RKO (cell line): Measurements from ENCODE around the gene SPINT1.
A peak's percentile ranks its signal among the peaks of the same experiment; 100 is the strongest.

Experiments
- DNase-seq: peaks from one replicate; pipeline ENCODE4 v3.0.0-alpha.2; 2016; ENCODE audit warnings: low spot score

The SPINT1 gene

DNA sequence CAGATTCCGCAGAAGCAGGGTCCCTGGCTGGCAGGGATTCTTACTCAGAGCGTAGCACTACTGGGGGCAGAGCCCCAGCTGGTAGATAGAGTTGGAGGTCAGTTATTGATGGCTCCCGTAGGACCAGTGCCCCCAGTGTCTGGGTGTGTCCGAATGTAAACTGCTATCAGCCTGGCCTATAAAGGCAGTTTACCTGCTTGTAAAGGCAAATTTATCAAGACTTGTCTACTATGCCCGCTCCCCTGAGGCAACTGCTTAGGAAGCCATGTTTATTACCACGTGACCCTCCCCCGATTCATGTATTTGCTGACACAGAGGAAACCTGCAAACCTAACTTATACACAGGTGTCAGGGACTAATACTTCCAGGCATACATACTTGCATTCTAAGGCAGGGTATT, 14.7 kb upstream of the SPINT1 start:
- DNase-seq: no peak

GRCh38 chr15:40830884-40831283, 13.0 kb upstream of the SPINT1 start:
- no peak for DNase-seq

GRCh38 chr15:40831861-40832260, 12.0 kb upstream of the SPINT1 start:
- no peak for DNase-seq

- DNase-seq: no peak
Observed at GRCh38 chr15:40832903-40833302, 10.9 kb upstream of the SPINT1 start.

DNA sequence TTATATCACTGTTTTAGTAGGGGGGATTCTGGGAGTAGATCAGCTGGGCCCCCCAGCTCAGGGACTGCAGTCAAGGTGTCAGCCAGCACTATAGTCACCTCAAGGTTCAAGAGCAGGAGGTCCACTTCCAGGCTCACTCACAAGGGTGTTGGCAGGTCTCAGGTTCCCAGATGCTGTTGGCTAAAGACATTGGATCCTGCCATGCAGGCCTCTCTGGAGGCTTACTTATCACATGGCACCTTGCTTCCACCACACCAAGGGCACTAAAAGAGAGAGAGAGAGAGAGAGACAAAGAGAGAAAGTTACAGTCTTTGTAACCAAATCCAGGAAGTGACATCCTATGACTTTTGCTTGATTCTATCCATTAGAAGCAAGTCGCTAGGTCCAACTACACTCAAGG, 7.8 kb upstream of the SPINT1 start:
- DNase-seq: no peak

GRCh38 chr15:40838756-40839155, 5.1 kb upstream of the SPINT1 start:
- DNase-seq: no peak

DNA sequence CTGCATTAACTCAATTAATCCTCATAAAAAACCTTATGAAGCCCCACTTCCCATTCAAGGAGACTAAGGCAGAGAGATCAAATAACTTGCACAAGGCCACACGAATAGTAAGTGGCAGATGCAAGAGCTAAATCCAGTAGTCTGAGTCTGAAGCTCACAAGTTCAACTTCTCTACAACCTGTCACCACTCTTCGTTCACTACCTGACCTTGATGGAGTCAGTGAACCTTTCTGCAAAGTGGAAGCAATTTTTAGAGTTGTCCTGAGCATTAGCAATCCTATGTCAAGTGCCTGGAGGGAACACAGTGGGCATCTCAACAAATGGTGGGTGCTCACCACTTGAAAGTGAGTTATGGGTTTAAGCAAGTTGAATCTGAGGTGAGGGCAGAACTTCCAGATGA, 2.1 kb upstream of the SPINT1 start:
- no peak for DNase-seq

GRCh38 chr15:40843261-40843884, 475 bp upstream of the SPINT1 start:
- DNase-seq: no peak

- peak; percentile 54 for DNase-seq
Observed at GRCh38 chr15:40844696-40845030, 815 bp downstream of the SPINT1 start.

- peak; percentile 17 for DNase-seq
Observed at GRCh38 chr15:40845036-40845435, 1.2 kb downstream of the SPINT1 start.

DNA sequence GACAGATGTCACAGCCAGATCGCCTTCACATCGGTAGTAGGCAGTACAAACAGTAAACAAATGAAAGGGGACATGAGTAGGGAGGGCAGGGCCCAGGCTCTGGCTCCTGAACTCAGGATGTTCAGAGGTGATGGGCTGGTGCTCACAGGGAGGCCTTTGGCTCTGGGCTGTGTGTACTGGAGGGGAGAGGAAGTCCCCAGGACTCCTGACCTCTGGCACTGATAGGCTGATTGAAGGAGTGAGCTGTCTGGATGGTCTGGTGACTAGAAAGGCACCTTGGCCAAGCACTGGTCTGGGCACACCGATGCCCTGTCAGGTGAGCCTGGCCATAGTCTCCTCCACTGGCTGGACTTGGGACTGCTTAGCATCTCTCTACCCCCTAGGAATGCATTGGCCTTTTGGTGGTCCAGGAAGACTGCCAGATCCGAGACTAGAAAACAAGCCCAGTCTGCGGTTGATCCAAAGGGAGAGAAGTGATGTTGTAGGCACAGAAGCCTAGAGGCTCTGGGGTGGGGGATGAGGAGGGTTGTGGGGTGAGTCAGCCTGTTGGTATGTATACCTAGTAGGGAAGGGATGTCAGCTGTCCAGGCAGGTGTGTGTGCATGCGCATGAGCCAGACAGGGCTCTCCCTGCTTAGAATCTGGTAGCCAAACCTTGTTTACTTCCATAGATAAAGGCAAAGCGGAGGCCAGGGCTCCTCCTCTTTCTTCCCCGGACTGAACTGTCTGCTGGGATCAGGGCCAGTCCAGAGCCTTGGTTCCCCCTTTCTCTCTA, 1.9 kb downstream of the SPINT1 start:
- DNase-seq: no peak

GRCh38 chr15:40846841-40847222, 3.0 kb downstream of the SPINT1 start:
- no peak for DNase-seq

GRCh38 chr15:40847223-40847961, 3.5 kb downstream of the SPINT1 start:
- peak; percentile 30 for DNase-seq

GRCh38 chr15:40850576-40851112, 6.8 kb downstream of the SPINT1 start:
- no peak for DNase-seq

DNA sequence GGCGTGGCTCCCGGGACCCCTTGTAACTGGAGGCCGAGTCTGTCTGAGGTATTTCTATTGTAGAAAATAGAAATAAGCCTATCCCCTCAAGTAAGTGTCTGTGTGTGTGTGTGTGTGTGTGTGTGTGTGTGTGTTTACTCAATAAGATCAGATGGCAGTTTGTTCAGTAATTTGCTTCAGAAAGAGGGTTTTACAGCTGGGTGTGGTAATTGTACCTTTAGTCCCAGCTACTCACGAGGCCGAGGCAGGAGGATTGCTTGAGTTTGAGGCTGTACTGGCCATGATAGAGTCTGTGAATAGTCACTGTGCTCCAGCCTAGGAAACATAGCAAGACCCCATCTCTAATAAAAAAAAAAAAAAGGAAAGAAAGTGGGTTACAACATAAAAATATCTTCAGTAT, 8.7 kb downstream of the SPINT1 start:
- DNase-seq: no peak

DNA sequence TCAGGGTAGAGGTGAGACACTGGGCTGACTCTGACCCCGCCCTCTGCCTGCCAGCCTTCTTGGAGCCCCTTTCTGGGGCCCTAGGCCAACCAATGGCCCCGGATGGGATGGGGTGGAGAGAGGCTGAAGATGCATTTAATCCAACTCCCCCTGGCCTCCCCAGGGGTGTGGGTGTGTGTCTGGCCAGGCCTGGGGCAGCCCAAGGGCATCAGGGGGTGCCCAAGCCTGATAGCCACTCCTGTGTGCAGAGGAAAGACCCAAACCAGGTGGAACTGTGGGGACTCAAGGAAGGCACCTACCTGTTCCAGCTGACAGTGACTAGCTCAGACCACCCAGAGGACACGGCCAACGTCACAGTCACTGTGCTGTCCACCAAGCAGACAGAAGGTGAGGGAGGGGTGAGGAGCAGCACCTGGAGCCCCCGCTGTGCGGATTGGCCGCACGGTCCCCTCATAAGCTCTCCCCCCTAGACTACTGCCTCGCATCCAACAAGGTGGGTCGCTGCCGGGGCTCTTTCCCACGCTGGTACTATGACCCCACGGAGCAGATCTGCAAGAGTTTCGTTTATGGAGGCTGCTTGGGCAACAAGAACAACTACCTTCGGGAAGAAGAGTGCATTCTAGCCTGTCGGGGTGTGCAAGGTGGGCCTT, 9.5 kb downstream of the SPINT1 start:
- no peak for DNase-seq

- DNase-seq: no peak
Observed at GRCh38 chr15:40854161-40854560, 10.3 kb downstream of the SPINT1 start.

- no peak for DNase-seq
Observed at GRCh38 chr15:40855706-40856234, 11.9 kb downstream of the SPINT1 start.

DNA sequence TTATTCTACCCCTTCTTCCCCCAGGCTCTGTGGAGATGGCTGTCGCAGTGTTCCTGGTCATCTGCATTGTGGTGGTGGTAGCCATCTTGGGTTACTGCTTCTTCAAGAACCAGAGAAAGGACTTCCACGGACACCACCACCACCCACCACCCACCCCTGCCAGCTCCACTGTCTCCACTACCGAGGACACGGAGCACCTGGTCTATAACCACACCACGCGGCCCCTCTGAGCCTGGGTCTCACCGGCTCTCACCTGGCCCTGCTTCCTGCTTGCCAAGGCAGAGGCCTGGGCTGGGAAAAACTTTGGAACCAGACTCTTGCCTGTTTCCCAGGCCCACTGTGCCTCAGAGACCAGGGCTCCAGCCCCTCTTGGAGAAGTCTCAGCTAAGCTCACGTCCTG, 12.9 kb downstream of the SPINT1 start:
- no peak for DNase-seq

DNA sequence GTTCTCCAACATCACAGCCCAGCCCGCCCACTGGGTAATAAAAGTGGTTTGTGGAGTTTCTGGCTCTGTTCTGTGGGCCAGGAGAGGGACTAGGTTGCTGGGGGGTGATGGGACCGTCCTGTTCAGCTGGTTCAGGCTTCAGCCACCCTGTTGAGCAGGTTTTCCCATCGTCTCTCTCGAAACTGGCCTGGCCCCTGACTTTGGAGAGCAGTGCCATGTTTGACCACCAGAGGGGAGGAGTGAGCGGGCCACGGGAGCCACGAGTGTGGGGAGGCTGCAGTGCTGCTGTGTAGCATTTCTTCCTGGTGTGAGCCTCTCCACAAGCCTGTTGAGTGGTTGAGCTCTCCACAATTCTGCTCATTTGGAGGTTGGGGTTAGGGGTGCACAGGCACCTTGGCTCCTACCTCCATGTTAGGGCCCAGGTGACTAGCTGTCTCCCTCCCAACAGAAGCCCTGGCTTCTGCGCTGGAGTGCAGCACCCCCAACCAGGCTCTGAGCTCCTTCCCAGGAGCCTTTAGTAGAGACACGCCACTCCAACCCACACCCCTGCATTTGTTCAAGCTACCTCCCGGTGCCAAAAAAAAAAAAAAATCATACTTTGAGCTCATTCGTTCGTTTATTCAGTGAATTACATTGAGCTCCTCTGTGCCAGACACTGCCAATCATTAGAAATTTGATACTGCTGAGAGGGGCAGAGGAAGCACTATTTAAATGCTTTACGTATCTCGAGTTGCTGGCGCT, 13.9 kb downstream of the SPINT1 start:
- DNase-seq: peak; percentile 48

DNA sequence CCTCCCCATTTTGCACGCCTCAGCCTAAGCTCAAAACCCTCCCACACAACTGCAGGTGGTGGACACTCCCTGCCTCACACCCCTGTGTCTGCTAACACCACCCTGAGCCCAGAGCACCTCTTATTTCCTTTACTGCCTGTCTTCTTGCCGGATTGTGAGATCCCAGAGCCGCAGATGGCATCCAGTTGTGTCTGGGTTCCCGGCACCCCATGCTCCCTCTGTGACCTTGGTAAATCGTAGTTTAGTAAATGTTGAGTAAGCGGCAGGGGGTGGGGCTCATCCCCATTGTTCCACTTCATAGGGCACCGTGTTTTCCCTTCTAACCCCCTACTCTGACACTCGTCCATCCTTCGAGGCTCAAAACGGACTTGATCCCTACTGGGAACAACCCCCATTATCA, 14.9 kb downstream of the SPINT1 start:
- no peak for DNase-seq
